ENCODE data around the gene CHPF2.

GRCh38 chr7:151246851-151247580, 14.7 kb downstream of the CHPF2 start:
- no peak for TF ChIP-seq POLR2A (IDR thresholded peaks at IDR 0.05)
- TF ChIP-seq, protein P1, sequence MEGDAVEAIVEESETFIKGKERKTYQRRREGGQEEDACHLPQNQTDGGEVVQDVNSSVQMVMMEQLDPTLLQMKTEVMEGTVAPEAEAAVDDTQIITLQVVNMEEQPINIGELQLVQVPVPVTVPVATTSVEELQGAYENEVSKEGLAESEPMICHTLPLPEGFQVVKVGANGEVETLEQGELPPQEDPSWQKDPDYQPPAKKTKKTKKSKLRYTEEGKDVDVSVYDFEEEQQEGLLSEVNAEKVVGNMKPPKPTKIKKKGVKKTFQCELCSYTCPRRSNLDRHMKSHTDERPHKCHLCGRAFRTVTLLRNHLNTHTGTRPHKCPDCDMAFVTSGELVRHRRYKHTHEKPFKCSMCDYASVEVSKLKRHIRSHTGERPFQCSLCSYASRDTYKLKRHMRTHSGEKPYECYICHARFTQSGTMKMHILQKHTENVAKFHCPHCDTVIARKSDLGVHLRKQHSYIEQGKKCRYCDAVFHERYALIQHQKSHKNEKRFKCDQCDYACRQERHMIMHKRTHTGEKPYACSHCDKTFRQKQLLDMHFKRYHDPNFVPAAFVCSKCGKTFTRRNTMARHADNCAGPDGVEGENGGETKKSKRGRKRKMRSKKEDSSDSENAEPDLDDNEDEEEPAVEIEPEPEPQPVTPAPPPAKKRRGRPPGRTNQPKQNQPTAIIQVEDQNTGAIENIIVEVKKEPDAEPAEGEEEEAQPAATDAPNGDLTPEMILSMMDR (IDR thresholded peaks at IDR 0.05 in 8 of 11, conservative IDR thresholded peaks at IDR 0.05 in 3 of 11): no peak

Measured in spleen (tissue), 7 donors.